Measurements from ENCODE around the gene STK33. TPM values are rescaled to one million over a fixed set of nuclear protein-coding genes. Genes with fewer than 3 reads are reported as not detected.

STK33 gene
- total RNA-seq, 1 experiment from 2014 or later: 5.7 TPM

GRCh38 chr11:8373519-8374432 is 220.3 kb downstream of the STK33 start:
- no peak for DNase-seq (ENCODE audit: low read depth)

GRCh38 chr11:8372641-8373381 is 221.2 kb downstream of the STK33 start:
- no peak for DNase-seq (ENCODE audit: low read depth)

- DNase-seq (ENCODE audit: low read depth): no peak
Observed at GRCh38 chr11:8371516-8371884, 222.5 kb downstream of the STK33 start.

GRCh38 chr11:8370812-8371515 is 223.1 kb downstream of the STK33 start:
- no peak for DNase-seq (ENCODE audit: low read depth)

GRCh38 chr11:8369592-8370205 is 224.3 kb downstream of the STK33 start:
- DNase-seq (ENCODE audit: low read depth): no peak

- no peak for DNase-seq (ENCODE audit: low read depth)
Observed at GRCh38 chr11:8368772-8369171, 225.3 kb downstream of the STK33 start.

GRCh38 chr11:8368194-8368593 is 225.8 kb downstream of the STK33 start:
- no peak for DNase-seq (ENCODE audit: low read depth)

GRCh38 chr11:8366316-8366715 is 227.7 kb downstream of the STK33 start:
- no peak for DNase-seq (ENCODE audit: low read depth)

- DNase-seq (ENCODE audit: low read depth): no peak
Observed at GRCh38 chr11:8365216-8365941, 228.6 kb downstream of the STK33 start.

- DNase-seq (ENCODE audit: low read depth): no peak
Observed at GRCh38 chr11:8363921-8364320, 230.1 kb downstream of the STK33 start.

GRCh38 chr11:8362899-8363298 is 231.1 kb downstream of the STK33 start:
- no peak for DNase-seq (ENCODE audit: low read depth)

- no peak for DNase-seq (ENCODE audit: low read depth)
Observed at GRCh38 chr11:8362491-8362890, 231.5 kb downstream of the STK33 start.

- no peak for DNase-seq (ENCODE audit: low read depth)
Observed at GRCh38 chr11:8361664-8362210, 232.3 kb downstream of the STK33 start.

GRCh38 chr11:8361206-8361605 is 232.8 kb downstream of the STK33 start:
- no peak for DNase-seq (ENCODE audit: low read depth)

GRCh38 chr11:8360086-8360828 is 233.8 kb downstream of the STK33 start:
- DNase-seq (ENCODE audit: low read depth): peak; percentile 49

- DNase-seq (ENCODE audit: low read depth): no peak
Observed at GRCh38 chr11:8359521-8359920, 234.5 kb downstream of the STK33 start.

GRCh38 chr11:8357891-8358566 is 236.0 kb downstream of the STK33 start:
- DNase-seq (ENCODE audit: low read depth): no peak

- DNase-seq (ENCODE audit: low read depth): no peak
Observed at GRCh38 chr11:8357505-8357888, 236.5 kb downstream of the STK33 start.

- DNase-seq (ENCODE audit: low read depth): no peak
Observed at GRCh38 chr11:8356721-8357504, 237.1 kb downstream of the STK33 start.

Measured in M059J (cell line).